Mucosa of descending colon (tissue), 3 donors: ENCODE results near the gene WDR35. TPM values are rescaled to one million over a fixed set of nuclear protein-coding genes. Genes with fewer than 3 reads are reported as not detected.

Experiments used
- ATAC-seq: fragments of 200-7000 bp; cut with Tn5 transposase; one replicate; pipeline ENCODE4 v1.9.1; 2020; ENCODE audit warnings: mild to moderate bottlenecking, moderate library complexity
- DNase-seq, 3 donors: peaks; one replicate each; pipeline ENCODE4 v3.0.0-alpha.2; 2020
- H3K36me3 ChIP-seq: fragments of 200-600 bp; one replicate; pipeline ENCODE4 v1.8.0; 2021; ENCODE audit warnings: low read depth, mild to moderate bottlenecking
- H3K4me1 ChIP-seq: fragments of 200-600 bp; one replicate; pipeline ENCODE4 v1.8.0; 2021; ENCODE audit warnings: low read depth, mild to moderate bottlenecking
- H3K4me3 ChIP-seq: fragments of 200-600 bp; one replicate; pipeline ENCODE4 v1.8.0; 2021; ENCODE audit warnings: mild to moderate bottlenecking
- H3K9me3 ChIP-seq: fragments of 200-600 bp; one replicate; pipeline ENCODE4 v1.8.0; 2021; ENCODE audit warnings: mild to moderate bottlenecking
- CTCF ChIP-seq: fragments of 200-600 bp; IDR thresholded peaks from one replicate; pipeline ENCODE4 v1.8.0; 2022; ENCODE audit warnings: antibody characterized with exemption, mild to moderate bottlenecking
- intact Hi-C, 2 donors: fragments of 100-400 bp; cut with DNase I in 1 of 2; cut with micrococcal nuclease in 1 of 2; formaldehyde crosslinking; loops; one replicate each; pipeline versions ENCODE4 v1.11.0 to v1.11.1; 2022; cut with DNase I, micrococcal nuclease
- total RNA-seq, 3 donors: library from RNA; stranded (reverse); fragmentation: NEBNext Ultra II Directional in 2 of 3; extraction: Animal tissue kit (Norgen Biotek cat#: 25700) in 2 of 3; gene quantifications; one replicate each; pipeline versions ENCODE4 v1.2.1 to v1.2.4, GENCODE V29; 2021 to 2023
- donor health status: DM: no; HTN: no; CAD: no; lungs with moderate emphysema.
- donor health status: DM: no; HTN: no; CAD: no.
- donor health status: DM: no; HTN: yes; CAD: no.

Gene WDR35
- total RNA-seq, 3 donors from 2014 or later = 1.9 to 8.8 (median 2.7) TPM

DNA sequence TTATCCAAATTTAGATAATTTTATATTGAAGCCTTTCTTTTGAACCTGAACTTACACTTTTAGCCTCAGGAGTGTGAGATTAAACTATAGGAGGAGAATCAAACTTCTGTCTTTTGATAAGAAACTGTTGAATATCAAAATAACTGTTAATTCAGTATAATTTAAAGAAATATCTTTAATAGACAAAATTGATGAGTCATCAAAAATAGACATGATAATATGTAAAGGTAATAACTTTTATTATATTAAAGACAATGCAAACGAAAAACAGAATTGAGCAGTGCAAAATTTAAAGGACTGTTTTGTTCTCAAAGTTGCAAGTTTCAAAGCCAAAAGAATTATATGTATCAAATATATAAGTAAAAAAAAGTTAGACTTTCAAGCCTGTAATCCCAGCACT is 2.0 kb upstream of the WDR35 start:
- H3K4me1 ChIP-seq = peaks cover 9% of the 10 kb centered on the region
- no peaks in the 10 kb centered on the region for H3K9me3 ChIP-seq
- ATAC-seq = no peak

GRCh38 chr2:19990416-19990728 is 467 bp upstream of the WDR35 start:
- H3K4me1 ChIP-seq = peaks cover 9% of the 10 kb centered on the region
- DNase-seq = no peak
- ATAC-seq = no peak
- peak overlapping the region; percentile 42 for H3K4me3 ChIP-seq
- no peaks in the 10 kb centered on the region for H3K9me3 ChIP-seq
- intact Hi-C loops = no loop called here
- TF ChIP-seq CTCF = no peak
- no peaks in the 10 kb centered on the region for H3K36me3 ChIP-seq

More for the DNA sequence above, 2.0 kb upstream of the WDR35 start:
- H3K4me3 ChIP-seq = no peak overlapping the region
- intact Hi-C loops = no loop called here
- no peak for TF ChIP-seq CTCF
- DNase-seq = no peak
- no peaks in the 10 kb centered on the region for H3K36me3 ChIP-seq

- no peaks in the 10 kb centered on the region for H3K36me3 ChIP-seq
- H3K4me1 ChIP-seq = peaks cover 9% of the 10 kb centered on the region
- H3K4me3 ChIP-seq = peak overlapping the region; percentile 42
- no peak for TF ChIP-seq CTCF
- DNase-seq (no peak), ATAC-seq (no peak)
- no peaks in the 10 kb centered on the region for H3K9me3 ChIP-seq
- intact Hi-C loops = no loop called here
Measured at GRCh38 chr2:19989342-19989666, 601 bp downstream of the WDR35 start.

- DNase-seq (no peak), ATAC-seq (no peak)
- Histone ChIP-seq H3K36me3 (no peaks in the 10 kb centered on the region), H3K4me3 (no peak overlapping the region), H3K4me1 (peaks cover 9% of the 10 kb centered on the region), H3K9me3 (no peaks in the 10 kb centered on the region)
- no peak for TF ChIP-seq CTCF
- intact Hi-C loops = no loop called here
Measured at GRCh38 chr2:19988600-19988999, 1.3 kb downstream of the WDR35 start.

DNA sequence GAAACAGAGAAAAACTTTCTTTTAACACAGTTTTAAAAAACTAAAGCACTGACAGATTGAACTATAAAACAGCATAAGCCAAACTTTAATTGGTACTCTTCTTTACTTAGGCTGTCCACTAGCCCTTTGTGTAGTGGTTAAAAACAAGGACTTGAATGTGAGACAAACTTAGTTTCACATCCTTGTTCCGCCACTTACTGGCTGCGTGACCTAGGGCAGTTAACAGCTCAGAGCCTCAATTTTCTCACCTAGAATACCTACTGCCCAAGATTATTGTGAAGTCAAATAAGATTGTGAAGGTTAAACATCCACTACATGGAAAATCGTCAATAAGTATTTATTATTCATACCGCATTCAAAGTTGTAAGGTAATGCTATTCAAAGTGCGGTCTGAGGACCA is 2.0 kb downstream of the WDR35 start:
- TF ChIP-seq CTCF = no peak
- peaks cover 9% of the 10 kb centered on the region for H3K4me1 ChIP-seq
- ATAC-seq = no peak
- DNase-seq = no peak
- no peaks in the 10 kb centered on the region for H3K9me3 ChIP-seq
- intact Hi-C loops = no loop called here
- no peaks in the 10 kb centered on the region for H3K36me3 ChIP-seq
- no peak overlapping the region for H3K4me3 ChIP-seq

GRCh38 chr2:19982268-19982667 is 7.6 kb downstream of the WDR35 start:
- no peak for TF ChIP-seq CTCF
- ATAC-seq (no peak), DNase-seq (no peak)
- no peak overlapping the region for H3K4me3 ChIP-seq
- intact Hi-C loops = no loop called here
- H3K4me1 ChIP-seq = no peaks in the 10 kb centered on the region
- no peaks in the 10 kb centered on the region for H3K9me3 ChIP-seq
- H3K36me3 ChIP-seq = no peaks in the 10 kb centered on the region
